Astrocyte of the hippocampus (primary cell): ENCODE measurements around the gene GPR78.

ENCODE experiments used
- DNase-seq: peaks from one replicate; pipeline ENCODE4 v3.0.0; 2011; ENCODE audit warnings: low read depth, low spot score

The GPR78 gene

GRCh38 chr4:8599091-8599460 lies 18.9 kb downstream of the GPR78 start:
- DNase-seq = no peak

DNA sequence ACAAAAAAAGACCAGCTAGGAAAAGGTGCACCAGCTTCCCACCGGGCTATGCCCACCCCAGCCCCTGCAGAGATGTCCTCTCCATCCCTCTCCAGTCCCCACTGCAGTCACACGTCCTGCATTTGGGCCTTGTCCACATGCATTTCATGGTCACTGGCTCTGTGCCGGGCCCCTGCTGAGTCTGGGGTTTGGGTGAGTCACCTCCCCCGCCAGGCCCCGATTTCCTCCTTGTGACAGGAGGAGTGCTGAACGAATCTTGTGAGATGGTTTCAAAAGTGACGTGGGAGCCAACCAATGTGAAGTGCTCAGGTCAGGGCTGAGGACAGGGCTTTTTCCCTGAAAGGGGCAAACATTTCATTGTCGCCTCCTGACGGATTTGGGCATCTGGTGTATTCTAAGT lies 19.5 kb downstream of the GPR78 start:
- DNase-seq = peak; percentile 94

- DNase-seq = no peak
These were observed 20.1 kb downstream of the GPR78 start for GRCh38 chr4:8600266-8600665.

GRCh38 chr4:8600686-8601085 lies 20.5 kb downstream of the GPR78 start:
- DNase-seq = no peak

GRCh38 chr4:8601086-8601485 lies 20.9 kb downstream of the GPR78 start:
- DNase-seq = no peak

GRCh38 chr4:8601556-8601955 lies 21.4 kb downstream of the GPR78 start:
- DNase-seq = no peak

DNA sequence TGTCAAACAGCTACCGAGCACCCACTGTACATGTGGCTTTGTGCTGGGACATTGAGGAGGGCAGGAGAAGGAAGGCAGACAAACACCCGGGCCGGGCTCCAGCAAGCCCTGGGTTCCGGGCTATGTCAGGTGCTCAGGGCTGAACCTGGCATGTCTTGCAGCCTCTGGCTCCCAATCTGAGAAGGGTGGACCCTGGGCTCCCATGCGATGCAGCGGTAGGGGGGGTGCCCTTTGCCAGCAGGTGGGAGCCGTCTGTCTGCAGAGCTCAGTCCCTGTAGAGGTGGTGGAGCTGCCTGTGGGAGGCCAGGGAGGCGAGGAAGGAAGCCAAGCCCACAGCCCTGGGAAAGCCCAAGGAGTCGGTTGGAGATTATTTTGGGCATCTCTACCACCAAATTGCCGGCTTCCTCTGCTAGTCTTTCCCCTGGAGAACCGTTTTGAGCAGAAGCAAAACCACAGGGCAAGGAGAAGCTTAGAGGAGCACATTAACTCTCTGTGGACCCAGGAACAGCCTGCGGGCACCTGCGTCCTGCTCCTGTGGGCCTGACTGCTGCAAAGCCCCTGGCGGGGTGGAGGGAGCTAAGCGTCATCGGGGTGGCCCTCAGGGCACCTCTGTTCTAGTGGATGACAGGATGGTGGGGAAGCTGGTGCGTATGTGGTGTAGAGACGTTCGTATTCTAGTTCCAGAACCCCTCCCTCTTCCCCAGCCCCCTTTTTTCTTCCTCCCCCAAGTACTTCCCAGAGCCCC lies 22.7 kb downstream of the GPR78 start:
- no peak for DNase-seq

DNA sequence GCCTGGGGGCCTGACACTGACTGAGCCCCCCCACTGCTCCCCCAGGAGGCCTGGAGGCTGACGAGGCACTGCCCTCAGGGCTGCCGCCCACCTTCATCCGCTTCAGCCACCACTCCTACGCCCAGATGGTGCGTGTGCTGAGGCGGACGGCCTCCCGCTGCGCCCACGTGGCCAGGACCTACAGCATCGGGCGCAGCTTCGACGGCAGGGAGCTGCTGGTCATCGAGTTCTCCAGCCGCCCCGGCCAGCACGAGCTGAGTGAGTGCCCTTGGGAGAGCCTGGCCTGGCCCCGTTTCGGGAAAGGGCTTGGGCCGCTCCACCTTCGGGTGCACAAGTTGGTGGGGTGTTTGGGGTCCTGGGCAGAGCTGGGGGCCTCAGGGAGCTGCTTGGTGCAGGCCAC lies 23.7 kb downstream of the GPR78 start:
- DNase-seq = no peak

- DNase-seq = no peak
These were observed 25.1 kb downstream of the GPR78 start for GRCh38 chr4:8605289-8605688.

- no peak for DNase-seq
These were observed 26.3 kb downstream of the GPR78 start for GRCh38 chr4:8606476-8606875.

- DNase-seq = no peak
These were observed 26.8 kb downstream of the GPR78 start for GRCh38 chr4:8606966-8607365.

DNA sequence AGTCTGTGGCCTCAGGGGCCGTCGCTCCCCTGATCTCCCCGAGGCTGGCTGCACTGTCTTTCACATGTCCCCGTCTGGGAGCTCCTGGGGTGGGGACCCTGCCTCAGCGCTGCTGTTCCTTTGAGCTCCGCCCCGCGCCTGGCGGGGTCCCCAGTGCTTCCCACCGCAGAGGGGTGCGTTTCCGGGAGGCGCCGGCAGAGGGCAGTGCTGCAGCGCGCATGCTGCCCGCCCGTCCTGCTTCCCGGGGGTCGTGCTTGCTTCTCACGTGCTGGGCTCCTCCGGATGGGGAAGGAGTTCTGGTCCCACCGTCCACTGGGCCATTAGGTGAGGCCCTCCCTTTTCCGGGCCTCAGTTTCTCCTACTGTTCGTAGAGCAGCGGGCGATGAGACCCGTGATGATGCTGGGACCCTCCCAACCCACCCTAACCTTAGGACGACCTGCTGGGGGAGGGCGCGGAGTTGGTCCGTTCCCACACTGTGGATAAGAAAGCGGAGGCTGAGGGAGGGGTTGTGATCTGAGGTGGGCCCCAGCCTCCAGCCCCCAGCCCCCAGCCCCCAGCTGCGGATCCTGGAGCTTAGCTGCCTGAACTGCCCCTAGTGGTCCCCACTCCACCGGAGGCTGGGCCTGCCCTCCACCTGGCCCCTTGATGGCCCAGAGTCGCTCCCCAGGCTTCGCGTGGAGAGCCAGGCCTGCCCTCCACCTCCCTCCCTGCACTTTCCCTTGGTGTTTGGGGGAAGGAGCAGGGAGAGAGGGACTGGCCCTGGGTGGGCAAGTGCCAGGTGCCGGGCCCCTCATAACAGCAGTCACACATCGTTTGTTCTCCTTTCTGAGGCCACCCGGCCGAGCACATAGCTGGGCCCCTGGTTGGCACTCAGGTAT lies 27.6 kb downstream of the GPR78 start:
- peak; percentile 47 for DNase-seq

DNA sequence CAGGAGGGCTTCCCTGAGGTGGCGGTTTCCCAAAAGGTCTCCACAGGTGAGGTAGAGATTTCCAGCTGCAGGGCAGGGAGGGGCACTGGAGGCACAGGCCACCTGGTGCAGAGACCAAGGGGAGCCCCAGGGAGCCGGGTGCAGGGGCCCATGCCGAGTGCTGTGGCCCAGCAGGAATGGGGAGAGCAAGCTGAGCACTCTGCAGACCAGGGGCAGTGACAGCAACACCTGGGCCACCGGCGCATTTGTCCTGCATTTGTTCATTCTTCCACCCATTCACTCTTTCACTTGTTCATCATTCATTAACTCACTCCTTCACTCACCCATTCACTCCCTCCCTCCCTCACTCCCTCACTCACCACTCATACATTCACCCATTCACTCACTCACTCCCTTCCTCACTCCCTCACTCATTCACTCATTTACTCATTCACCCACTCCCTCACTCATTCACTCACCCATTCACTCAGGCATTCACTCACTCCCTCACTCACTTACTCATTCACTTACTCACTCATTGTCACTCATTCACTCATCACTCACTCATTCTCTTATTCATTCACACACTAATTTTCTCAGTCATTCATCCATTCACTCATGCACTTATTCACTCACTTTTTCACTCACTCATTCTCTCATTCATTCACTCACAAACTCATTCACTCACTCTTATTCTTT lies 28.7 kb downstream of the GPR78 start:
- DNase-seq = no peak

- DNase-seq = no peak
These were observed 29.2 kb downstream of the GPR78 start for GRCh38 chr4:8609406-8609805.

DNA sequence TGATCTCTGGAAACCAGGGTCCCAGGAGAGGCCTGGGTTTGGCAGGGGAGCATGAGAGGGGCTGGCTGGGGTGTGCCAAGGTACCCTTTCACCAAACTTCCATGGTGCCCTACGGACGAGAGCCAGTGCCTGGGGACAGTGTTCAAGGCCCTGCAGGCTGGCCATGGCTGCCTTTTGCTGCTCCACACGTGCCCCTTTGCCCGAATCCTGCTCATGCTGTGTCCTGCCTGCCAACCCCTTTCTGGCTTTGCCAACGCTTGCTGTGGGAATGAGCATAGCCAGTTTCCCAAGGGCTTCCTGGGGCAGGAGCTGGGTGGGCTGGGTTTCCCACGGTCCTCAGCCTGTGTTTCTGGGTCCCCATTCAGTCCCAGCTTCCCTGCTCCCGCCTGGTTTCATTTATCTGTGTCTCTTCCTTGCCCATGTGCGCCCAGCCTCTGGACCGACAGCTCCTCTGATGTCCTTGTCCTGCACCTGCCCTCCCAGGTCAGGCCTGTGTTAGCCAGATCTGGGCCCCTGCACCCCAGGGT lies 29.7 kb downstream of the GPR78 start:
- no peak for DNase-seq

DNA sequence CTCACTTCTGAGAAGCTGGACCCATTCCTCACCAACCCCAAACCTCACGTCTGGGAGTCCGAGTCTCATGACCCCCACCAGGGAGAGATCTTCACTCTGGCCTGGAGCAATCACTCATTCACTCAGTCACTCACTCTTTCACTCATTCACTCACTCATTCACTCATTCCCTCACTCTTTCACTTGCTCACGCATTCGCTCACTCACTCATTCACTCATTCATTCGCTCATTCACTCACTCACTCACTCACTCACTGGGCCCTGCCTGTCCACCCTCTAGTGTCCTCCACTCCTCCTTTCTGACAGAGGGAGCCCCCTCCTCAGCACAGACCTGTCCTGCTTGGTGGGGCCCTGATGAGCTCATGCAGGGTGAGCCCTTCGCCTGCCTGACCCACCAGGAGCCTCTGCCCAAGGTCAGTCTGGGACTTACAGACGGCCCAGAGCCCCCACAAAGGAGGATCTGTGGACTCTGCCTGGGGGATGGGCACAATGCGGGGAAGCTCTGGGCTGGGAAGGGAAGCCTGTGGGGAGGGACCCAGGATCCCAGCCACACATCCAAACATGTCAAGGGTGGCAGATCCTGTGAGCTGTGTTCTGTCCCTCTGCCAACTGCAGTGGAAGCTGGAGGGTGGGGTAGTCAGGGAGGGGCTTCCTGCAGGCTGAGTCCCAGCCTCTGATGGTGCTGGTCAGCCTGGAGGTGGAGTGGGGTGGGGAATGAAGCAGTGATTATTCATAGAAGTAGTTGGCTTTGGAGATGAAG lies 30.8 kb downstream of the GPR78 start:
- no peak for DNase-seq

DNA sequence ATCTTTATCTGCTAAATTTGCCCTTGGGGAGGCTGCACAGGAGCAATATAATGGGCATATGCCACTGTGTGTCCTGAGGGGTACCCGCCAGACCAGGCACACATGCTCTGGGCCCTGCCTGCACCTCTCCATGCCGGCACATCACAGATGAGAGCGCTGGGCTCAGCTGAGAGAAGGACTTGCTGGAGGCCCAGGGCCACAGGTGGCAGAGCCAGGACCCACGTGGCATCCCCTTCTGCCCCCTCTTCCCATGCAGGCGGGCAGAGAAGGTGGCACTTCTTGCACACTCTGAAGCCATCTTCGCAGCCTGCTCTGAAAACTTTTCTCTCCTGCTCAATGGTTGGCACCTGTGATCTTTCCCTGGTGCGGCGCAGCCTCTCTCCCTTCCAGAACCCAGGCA lies 32.5 kb downstream of the GPR78 start:
- DNase-seq = no peak

DNA sequence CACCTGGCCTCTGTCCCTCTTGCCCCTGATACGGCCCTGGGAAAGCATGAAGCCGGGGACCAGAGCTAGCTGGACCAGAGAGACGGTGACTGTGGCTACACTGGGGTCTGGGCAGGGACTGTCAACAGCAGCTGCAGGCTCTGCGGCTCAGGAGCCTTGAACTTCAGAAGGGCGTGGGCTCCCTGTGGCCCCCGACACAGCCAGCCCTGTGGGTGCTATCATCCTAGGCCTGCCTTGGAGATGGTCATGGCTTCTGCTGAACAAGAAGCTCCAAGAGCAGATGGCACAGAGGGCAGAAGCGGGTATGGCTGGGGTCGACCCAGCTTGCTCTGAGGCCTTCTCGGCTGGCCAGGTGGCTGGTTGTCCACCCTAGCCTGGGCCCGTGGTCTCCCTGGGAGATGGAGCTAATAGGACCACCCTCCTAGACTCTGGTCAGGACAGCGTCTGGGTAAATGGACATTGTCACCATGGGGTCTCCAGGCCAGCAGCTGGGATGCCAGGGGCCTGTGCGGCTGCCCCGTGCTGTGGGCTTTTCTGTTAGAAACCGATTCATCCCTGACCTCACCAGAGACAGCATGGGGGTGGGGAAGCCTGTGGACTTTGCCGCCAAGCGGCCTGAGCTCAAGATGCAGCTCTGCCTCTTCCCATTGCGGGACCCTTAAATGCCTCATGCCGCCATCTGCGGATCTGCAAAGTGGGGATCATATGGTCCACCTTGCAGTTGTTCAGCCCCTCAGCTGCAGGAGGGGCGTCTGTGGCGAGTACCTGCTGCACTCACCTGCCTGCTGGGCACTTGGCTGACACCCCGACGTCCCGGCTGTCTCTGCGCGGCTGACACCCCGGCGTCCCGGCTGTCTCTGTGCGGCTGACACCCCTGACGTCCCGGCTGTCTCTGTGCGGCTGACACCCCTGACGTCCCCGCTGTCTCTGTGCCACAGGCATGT lies 33.5 kb downstream of the GPR78 start:
- DNase-seq = no peak

DNA sequence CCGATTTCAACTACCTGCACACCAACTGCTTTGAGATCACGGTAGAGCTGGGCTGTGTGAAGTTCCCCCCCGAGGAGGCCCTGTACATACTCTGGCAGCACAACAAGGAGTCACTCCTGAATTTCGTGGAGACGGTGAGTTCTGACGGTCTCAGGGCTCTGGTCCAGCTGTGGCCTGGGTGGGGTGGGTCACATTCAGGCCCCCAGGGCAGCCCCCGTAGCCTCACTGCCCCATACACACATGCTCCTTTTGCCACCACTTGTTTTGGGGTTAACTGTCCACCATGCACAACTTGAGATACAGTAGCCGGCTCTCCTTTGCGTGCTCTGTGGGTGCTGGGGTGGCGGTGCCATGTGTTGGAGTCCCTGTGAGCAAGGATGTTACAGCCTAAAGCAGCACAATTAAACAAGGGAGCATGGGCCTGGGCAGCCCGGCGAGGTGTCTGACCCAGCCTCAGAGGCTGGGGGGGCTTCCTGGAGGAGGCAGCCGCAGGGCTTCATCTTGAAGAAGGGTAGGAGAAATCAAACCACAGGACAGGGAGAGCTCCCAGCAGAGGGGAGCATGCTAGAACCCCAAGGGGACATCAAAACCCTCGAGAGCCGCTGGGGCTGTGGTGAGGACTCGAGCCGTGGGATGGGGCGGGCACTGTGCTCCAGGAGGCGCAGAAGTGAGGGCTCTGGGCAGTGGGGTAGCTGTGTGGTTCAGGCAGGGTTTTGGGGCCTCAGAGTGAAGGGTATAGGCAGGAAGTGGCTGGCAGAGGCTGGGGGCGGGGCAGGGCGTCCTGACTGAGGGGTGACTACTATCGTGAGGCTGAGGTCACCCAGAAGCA lies 34.4 kb downstream of the GPR78 start:
- DNase-seq = no peak

DNA sequence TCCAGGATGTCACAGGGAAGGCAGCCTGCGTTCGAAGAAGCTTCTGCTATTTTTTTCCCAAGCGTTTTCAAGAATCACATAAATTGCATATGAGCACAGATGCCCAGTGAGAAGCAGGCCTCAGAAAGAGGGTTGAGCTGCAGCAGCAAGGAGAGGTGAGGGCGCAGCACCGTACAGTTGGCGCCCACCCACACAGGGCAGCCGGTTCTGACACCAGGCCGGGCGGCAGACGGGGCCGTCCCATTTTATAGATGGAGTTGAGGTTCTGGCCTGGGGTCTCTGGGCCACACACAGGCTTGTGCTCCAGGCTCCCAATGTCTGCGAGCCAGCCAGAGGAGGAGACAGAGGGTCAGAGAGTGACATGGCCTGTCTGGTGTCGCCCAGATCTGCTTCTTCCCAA lies 35.2 kb downstream of the GPR78 start:
- DNase-seq = no peak
